ENCODE results near the gene ROR1. TPM values are rescaled to one million over a fixed set of nuclear protein-coding genes. Genes with fewer than 3 reads are reported as not detected.

The ROR1 gene
- total RNA-seq, 2 experiments from 2014 or later, result 0.47 to 1.4 TPM

DNA sequence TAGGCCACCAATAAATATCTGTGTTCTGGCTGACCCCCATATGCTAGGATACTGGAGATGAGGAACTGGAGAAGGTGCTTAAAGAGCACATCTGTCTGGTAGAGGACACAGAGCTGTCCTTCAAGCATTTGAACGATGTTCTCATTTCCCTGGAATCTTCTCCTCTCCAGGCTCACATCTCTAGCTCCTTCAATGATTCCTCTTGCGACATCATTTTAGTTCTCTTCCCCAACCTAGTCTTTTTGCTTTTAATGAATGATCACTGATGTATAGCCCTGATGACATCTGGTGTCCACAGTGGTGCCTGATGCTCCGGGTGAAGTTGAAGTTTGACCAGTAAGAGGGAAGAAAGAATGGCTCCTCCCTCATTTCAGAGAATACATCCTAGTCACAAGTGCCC lies 348.8 kb downstream of the ROR1 start:
- ChIA-PET CTCF (ENCODE audit: unreplicated experiment) (no interaction called here), POLR2A (no interaction called here)
- Histone ChIP-seq H3K4me1 (ENCODE audit: insufficient read depth, low read length, poor library complexity, severe bottlenecking) (no peaks in the 10 kb centered on the region), H3K4me2 (ENCODE audit: low read length) (no peak overlapping the region), H3K27ac (ENCODE audit: low read depth, low read length, poor library complexity, severe bottlenecking) (no peak overlapping the region), H3K4me3 (ENCODE audit: low read depth, low read length, poor library complexity, severe bottlenecking) (no peak overlapping the region), H4K20me1 (ENCODE audit: insufficient read depth, low read length) (no peaks in the 10 kb centered on the region), H3K36me3 (ENCODE audit: insufficient read depth, low read length) (no peaks in the 10 kb centered on the region), H3K9me2 (ENCODE audit: insufficient read depth, low read length) (no peaks in the 10 kb centered on the region), H3K79me2 (ENCODE audit: insufficient read depth, low read depth, low read length) (no peaks in the 10 kb centered on the region), H2AFZ (ENCODE audit: low read length) (no peak overlapping the region), H3K9me3 (ENCODE audit: low read length) (no peaks in the 10 kb centered on the region)
- no TSS peak for BruUV-seq (replicated peaks)
- TF ChIP-seq, protein P1, sequence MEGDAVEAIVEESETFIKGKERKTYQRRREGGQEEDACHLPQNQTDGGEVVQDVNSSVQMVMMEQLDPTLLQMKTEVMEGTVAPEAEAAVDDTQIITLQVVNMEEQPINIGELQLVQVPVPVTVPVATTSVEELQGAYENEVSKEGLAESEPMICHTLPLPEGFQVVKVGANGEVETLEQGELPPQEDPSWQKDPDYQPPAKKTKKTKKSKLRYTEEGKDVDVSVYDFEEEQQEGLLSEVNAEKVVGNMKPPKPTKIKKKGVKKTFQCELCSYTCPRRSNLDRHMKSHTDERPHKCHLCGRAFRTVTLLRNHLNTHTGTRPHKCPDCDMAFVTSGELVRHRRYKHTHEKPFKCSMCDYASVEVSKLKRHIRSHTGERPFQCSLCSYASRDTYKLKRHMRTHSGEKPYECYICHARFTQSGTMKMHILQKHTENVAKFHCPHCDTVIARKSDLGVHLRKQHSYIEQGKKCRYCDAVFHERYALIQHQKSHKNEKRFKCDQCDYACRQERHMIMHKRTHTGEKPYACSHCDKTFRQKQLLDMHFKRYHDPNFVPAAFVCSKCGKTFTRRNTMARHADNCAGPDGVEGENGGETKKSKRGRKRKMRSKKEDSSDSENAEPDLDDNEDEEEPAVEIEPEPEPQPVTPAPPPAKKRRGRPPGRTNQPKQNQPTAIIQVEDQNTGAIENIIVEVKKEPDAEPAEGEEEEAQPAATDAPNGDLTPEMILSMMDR (conservative IDR thresholded peaks at IDR 0.05; ENCODE audit: low read length), result no peak
- no peak for DNase-seq (ENCODE audit: low spot score)
- intact Hi-C loops (cut with micrococcal nuclease; ENCODE audit: unreplicated experiment), result no loop called here

DNA sequence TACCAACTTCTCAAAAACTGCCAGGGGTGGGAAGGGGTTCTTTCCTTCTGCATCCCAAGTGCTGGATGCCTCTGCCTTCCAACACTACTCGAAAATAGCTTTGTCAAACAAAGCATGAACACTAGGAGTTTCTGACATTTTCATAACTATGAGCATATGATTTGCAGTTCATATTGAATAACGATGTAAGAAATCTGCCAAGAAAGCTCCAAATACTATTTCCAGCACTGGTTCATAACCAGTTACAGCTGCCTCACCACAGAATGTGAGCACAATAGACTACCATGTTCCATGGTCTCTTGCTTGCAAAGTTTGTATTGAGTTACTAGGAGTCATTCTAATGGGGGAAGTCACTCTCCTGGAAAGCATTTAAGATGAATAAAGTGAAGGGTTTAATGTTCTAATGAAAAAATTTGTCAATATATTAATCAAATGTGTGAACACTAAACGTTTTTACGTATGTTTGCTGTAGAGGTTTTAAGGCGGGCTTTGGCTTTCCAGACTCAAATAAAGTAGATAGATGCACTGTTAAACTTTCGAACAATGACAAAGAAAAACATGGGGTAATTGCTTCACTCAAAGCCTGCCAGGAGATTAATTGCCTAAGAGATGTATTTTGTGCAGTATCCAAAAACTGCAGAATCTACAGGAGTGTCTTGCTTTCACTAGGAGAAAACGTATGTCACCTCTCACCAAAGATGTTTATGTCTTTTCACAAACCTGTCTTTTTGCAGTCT lies 351.1 kb downstream of the ROR1 start:
- DNase-seq (ENCODE audit: low spot score), result no peak
- Histone ChIP-seq H3K9me3 (ENCODE audit: low read length) (no peaks in the 10 kb centered on the region), H3K27ac (ENCODE audit: low read depth, low read length, poor library complexity, severe bottlenecking) (no peak overlapping the region), H3K4me1 (ENCODE audit: insufficient read depth, low read length, poor library complexity, severe bottlenecking) (no peaks in the 10 kb centered on the region), H3K9me2 (ENCODE audit: insufficient read depth, low read length) (no peaks in the 10 kb centered on the region), H3K4me2 (ENCODE audit: low read length) (no peak overlapping the region), H4K20me1 (ENCODE audit: insufficient read depth, low read length) (no peaks in the 10 kb centered on the region), H2AFZ (ENCODE audit: low read length) (no peak overlapping the region), H3K4me3 (ENCODE audit: low read depth, low read length, poor library complexity, severe bottlenecking) (no peak overlapping the region), H3K79me2 (ENCODE audit: insufficient read depth, low read depth, low read length) (no peaks in the 10 kb centered on the region), H3K36me3 (ENCODE audit: insufficient read depth, low read length) (no peaks in the 10 kb centered on the region)
- CTCF ChIA-PET (ENCODE audit: unreplicated experiment), result no interaction called here
- TF ChIP-seq EZH2phosphoT487 (IDR thresholded peaks at IDR 0.05; ENCODE audit: borderline replicate concordance, low read depth, low read length), result no peak
- TF ChIP-seq, protein P1 (conservative IDR thresholded peaks at IDR 0.05; ENCODE audit: low read length), result no peak
- no TSS peak for BruUV-seq (replicated peaks)
- intact Hi-C loops (cut with micrococcal nuclease; ENCODE audit: unreplicated experiment), result no loop called here
- POLR2A ChIA-PET, result no interaction called here

DNA sequence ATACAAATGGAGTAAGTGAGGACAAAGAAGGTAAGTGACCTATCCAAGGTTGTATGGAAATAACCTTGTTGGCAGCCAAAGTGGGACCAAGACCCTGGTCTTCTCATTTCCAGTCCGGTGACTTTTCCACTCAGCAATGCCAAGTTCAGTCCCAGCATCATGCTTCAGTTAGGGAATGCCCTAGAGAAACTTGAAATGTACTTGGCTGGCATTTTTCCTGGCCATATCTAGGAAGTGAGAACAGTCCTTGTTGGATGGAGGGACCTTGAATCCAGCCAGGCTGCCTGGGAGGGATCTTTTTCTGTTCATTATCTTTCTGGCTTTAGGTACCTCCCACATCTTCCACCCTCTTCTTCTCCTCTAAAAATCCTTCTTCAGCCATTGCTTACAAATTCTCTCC lies 352.8 kb downstream of the ROR1 start:
- BruUV-seq (replicated peaks), result no TSS peak
- H4K20me1 ChIP-seq (ENCODE audit: insufficient read depth, low read length), result no peaks in the 10 kb centered on the region
- H3K79me2 ChIP-seq (ENCODE audit: insufficient read depth, low read depth, low read length), result no peaks in the 10 kb centered on the region
- no peak overlapping the region for H3K4me2 ChIP-seq (ENCODE audit: low read length)
- no peaks in the 10 kb centered on the region for H3K4me1 ChIP-seq (ENCODE audit: insufficient read depth, low read length, poor library complexity, severe bottlenecking)
- DNase-seq (ENCODE audit: low spot score), result no peak
- ChIA-PET POLR2A (no interaction called here), CTCF (ENCODE audit: unreplicated experiment) (no interaction called here)
- TF ChIP-seq EZH2phosphoT487 (IDR thresholded peaks at IDR 0.05; ENCODE audit: borderline replicate concordance, low read depth, low read length), result no peak
- TF ChIP-seq, protein P1 (conservative IDR thresholded peaks at IDR 0.05; ENCODE audit: low read length), result no peak
- H3K4me3 ChIP-seq (ENCODE audit: low read depth, low read length, poor library complexity, severe bottlenecking), result no peak overlapping the region
- intact Hi-C loops (cut with micrococcal nuclease; ENCODE audit: unreplicated experiment), result no loop called here
- H2AFZ ChIP-seq (ENCODE audit: low read length), result no peak overlapping the region
- no peaks in the 10 kb centered on the region for H3K9me2 ChIP-seq (ENCODE audit: insufficient read depth, low read length)
- H3K9me3 ChIP-seq (ENCODE audit: low read length), result no peaks in the 10 kb centered on the region
- no peaks in the 10 kb centered on the region for H3K36me3 ChIP-seq (ENCODE audit: insufficient read depth, low read length)
- no peak overlapping the region for H3K27ac ChIP-seq (ENCODE audit: low read depth, low read length, poor library complexity, severe bottlenecking)

All from OCI-LY7 (cell line).